Stimulated activated CD4-positive, alpha-beta T cell treated with anti-CD3 and anti-CD28 coated beads, Interleukin-15, amount 100 ng/mL, for 1 hour (primary cell): Measurements from ENCODE around the gene FNDC3B.

Experiments
- DNase-seq, 2 donors: peaks; one replicate each; pipeline ENCODE4 v3.0.0-alpha.2; 2020; ENCODE audit warnings: low read depth in 1 of 2, low spot score in 1 of 2

The FNDC3B gene

GRCh38 chr3:172279974-172280373, 240.6 kb downstream of the FNDC3B start:
- no peak for DNase-seq

GRCh38 chr3:172280406-172281051, 241.2 kb downstream of the FNDC3B start:
- DNase-seq: no peak

- no peak for DNase-seq
These were observed 242.5 kb downstream of the FNDC3B start for GRCh38 chr3:172281884-172282283.

- no peak for DNase-seq
These were observed 243.5 kb downstream of the FNDC3B start for GRCh38 chr3:172282850-172283249.

GRCh38 chr3:172283841-172284357, 244.5 kb downstream of the FNDC3B start:
- DNase-seq: no peak

GRCh38 chr3:172285844-172286243, 246.5 kb downstream of the FNDC3B start:
- no peak for DNase-seq

GRCh38 chr3:172286548-172287148, 247.3 kb downstream of the FNDC3B start:
- DNase-seq: no peak

GRCh38 chr3:172287937-172288477, 248.6 kb downstream of the FNDC3B start:
- DNase-seq: no peak

- DNase-seq: no peak
These were observed 249.3 kb downstream of the FNDC3B start for GRCh38 chr3:172288651-172289050.

GRCh38 chr3:172289583-172289982, 250.2 kb downstream of the FNDC3B start:
- no peak for DNase-seq

- no peak for DNase-seq
These were observed 251.1 kb downstream of the FNDC3B start for GRCh38 chr3:172290457-172290856.

- DNase-seq: no peak
These were observed 252.3 kb downstream of the FNDC3B start for GRCh38 chr3:172291650-172292049.

- DNase-seq: no peak
These were observed 253.0 kb downstream of the FNDC3B start for GRCh38 chr3:172292422-172292821.

- no peak for DNase-seq
These were observed 253.7 kb downstream of the FNDC3B start for GRCh38 chr3:172293093-172293492.

- DNase-seq: no peak
These were observed 254.9 kb downstream of the FNDC3B start for GRCh38 chr3:172294223-172294806.

- no peak for DNase-seq
These were observed 257.0 kb downstream of the FNDC3B start for GRCh38 chr3:172296248-172296974.

GRCh38 chr3:172296975-172297332, 257.6 kb downstream of the FNDC3B start:
- DNase-seq: no peak

GRCh38 chr3:172298247-172298646, 258.9 kb downstream of the FNDC3B start:
- no peak for DNase-seq

- DNase-seq: no peak
These were observed 260.8 kb downstream of the FNDC3B start for GRCh38 chr3:172300187-172300586.

- no peak for DNase-seq
These were observed 261.5 kb downstream of the FNDC3B start for GRCh38 chr3:172300862-172301261.

- no peak for DNase-seq
These were observed 262.8 kb downstream of the FNDC3B start for GRCh38 chr3:172302203-172302602.

- no peak for DNase-seq
These were observed 263.8 kb downstream of the FNDC3B start for GRCh38 chr3:172303181-172303580.
